Measurements from ENCODE around the gene TET1. TPM values are rescaled to one million over a fixed set of nuclear protein-coding genes. Genes with fewer than 3 reads are reported as not detected.
A peak's percentile ranks its signal among the peaks of the same experiment; 100 is the strongest.
"Not testable (repeated sequence)": the region's sequence is repeated elsewhere in the genome, so short reads cannot be mapped to it uniquely, and the experiment has no call there.

Gene TET1
- total and polyA plus RNA-seq, 4 donors, result 0.18 to 3.6 (median 1.2) TPM

GRCh38 chr10:68613974-68614373, 53.8 kb downstream of the TET1 start:
- H3K27ac ChIP-seq (ENCODE audit: low read depth in 1 of 2, low read length in 2 of 2); H3K9me3 ChIP-seq (ENCODE audit: control insufficient read depth, low read length); DNase-seq; intact Hi-C loops (cut with DNase I); ATAC-seq (ENCODE audit: low FRiP score); H3K4me1 ChIP-seq (ENCODE audit: control insufficient read depth in 1 of 2, insufficient read depth in 2 of 2, low read length in 2 of 2); H3K27me3 ChIP-seq (ENCODE audit: control insufficient read depth in 1 of 2, insufficient read depth in 2 of 2, low read length in 1 of 2); H3K36me3 ChIP-seq (ENCODE audit: control insufficient read depth in 1 of 2, insufficient read depth in 2 of 2, low read length in 1 of 2); H3K4me3 ChIP-seq (ENCODE audit: low read length in 2 of 2): not testable (repeated sequence)

- H3K9me3 ChIP-seq (ENCODE audit: control insufficient read depth, low read length); H3K4me3 ChIP-seq (ENCODE audit: low read length in 2 of 2); intact Hi-C loops (cut with DNase I); H3K27me3 ChIP-seq (ENCODE audit: control insufficient read depth in 1 of 2, insufficient read depth in 2 of 2, low read length in 1 of 2); H3K4me1 ChIP-seq (ENCODE audit: control insufficient read depth in 1 of 2, insufficient read depth in 2 of 2, low read length in 2 of 2); H3K27ac ChIP-seq (ENCODE audit: low read depth in 1 of 2, low read length in 2 of 2); ATAC-seq (ENCODE audit: low FRiP score); H3K36me3 ChIP-seq (ENCODE audit: control insufficient read depth in 1 of 2, insufficient read depth in 2 of 2, low read length in 1 of 2): not testable (repeated sequence)
- peak in 1 of 2 donors; percentile 35 for DNase-seq
- 81 to 84% methylated on average over 10 of the region's 10 CpGs for WGBS, 2 donors
Observed at GRCh38 chr10:68617691-68618090, 57.6 kb downstream of the TET1 start.

- no peak overlapping the region for H3K27ac ChIP-seq (ENCODE audit: low read depth in 1 of 2, low read length in 2 of 2)
- H3K36me3 ChIP-seq (ENCODE audit: control insufficient read depth in 1 of 2, insufficient read depth in 2 of 2, low read length in 1 of 2), result no peaks in the 10 kb centered on the region
- H3K9me3 ChIP-seq (ENCODE audit: control insufficient read depth, low read length), result no peaks in the 10 kb centered on the region
- whole genome bisulfite sequencing, 2 donors, result 0% methylated on average over 1 of the region's 1 CpG
- H3K4me1 ChIP-seq (ENCODE audit: control insufficient read depth in 1 of 2, insufficient read depth in 2 of 2, low read length in 2 of 2), result no peaks in the 10 kb centered on the region
- intact Hi-C loops (cut with DNase I), result no loop called here
- no peak overlapping the region for H3K4me3 ChIP-seq (ENCODE audit: low read length in 2 of 2)
- H3K27me3 ChIP-seq (ENCODE audit: control insufficient read depth in 1 of 2, insufficient read depth in 2 of 2, low read length in 1 of 2), result no peaks in the 10 kb centered on the region
- DNase-seq, result no peak
- no peak for ATAC-seq (ENCODE audit: low FRiP score)
Observed at GRCh38 chr10:68618234-68618633, 58.1 kb downstream of the TET1 start.

- 97 to 98% methylated on average over 3 of the region's 3 CpGs for WGBS, 2 donors
- DNase-seq (no peak), ATAC-seq (ENCODE audit: low FRiP score) (no peak)
- no peaks in the 10 kb centered on the region for H3K27me3 ChIP-seq (ENCODE audit: control insufficient read depth in 1 of 2, insufficient read depth in 2 of 2, low read length in 1 of 2)
- no peak overlapping the region for H3K4me3 ChIP-seq (ENCODE audit: low read length in 2 of 2)
- H3K4me1 ChIP-seq (ENCODE audit: control insufficient read depth in 1 of 2, insufficient read depth in 2 of 2, low read length in 2 of 2), result no peaks in the 10 kb centered on the region
- H3K36me3 ChIP-seq (ENCODE audit: control insufficient read depth in 1 of 2, insufficient read depth in 2 of 2, low read length in 1 of 2), result no peaks in the 10 kb centered on the region
- intact Hi-C loops (cut with DNase I), result no loop called here
- no peak overlapping the region for H3K27ac ChIP-seq (ENCODE audit: low read depth in 1 of 2, low read length in 2 of 2)
- no peaks in the 10 kb centered on the region for H3K9me3 ChIP-seq (ENCODE audit: control insufficient read depth, low read length)
Observed at GRCh38 chr10:68619595-68619994, 59.5 kb downstream of the TET1 start.

GRCh38 chr10:68625316-68625921, 65.3 kb downstream of the TET1 start:
- intact Hi-C loops (cut with DNase I), result no loop called here
- 33 to 44% methylated on average over 4 of the region's 4 CpGs for WGBS, 2 donors
- no peaks in the 10 kb centered on the region for H3K27me3 ChIP-seq (ENCODE audit: control insufficient read depth in 1 of 2, insufficient read depth in 2 of 2, low read length in 1 of 2)
- H3K27ac ChIP-seq (ENCODE audit: low read depth in 1 of 2, low read length in 2 of 2), result no peak overlapping the region
- H3K9me3 ChIP-seq (ENCODE audit: control insufficient read depth, low read length), result no peaks in the 10 kb centered on the region
- no peaks in the 10 kb centered on the region for H3K36me3 ChIP-seq (ENCODE audit: control insufficient read depth in 1 of 2, insufficient read depth in 2 of 2, low read length in 1 of 2)
- DNase-seq (no peak), ATAC-seq (ENCODE audit: low FRiP score) (no peak)
- H3K4me1 ChIP-seq (ENCODE audit: control insufficient read depth in 1 of 2, insufficient read depth in 2 of 2, low read length in 2 of 2), result peaks cover 0 to 4% of the 10 kb centered on the region in 2 donors
- H3K4me3 ChIP-seq (ENCODE audit: low read length in 2 of 2), result no peak overlapping the region

- intact Hi-C loops (cut with DNase I), result no loop called here
Observed at GRCh38 chr10:68628576-68629127, 68.5 kb downstream of the TET1 start.

GRCh38 chr10:68632271-68632560, 72.1 kb downstream of the TET1 start:
- H3K27ac ChIP-seq (ENCODE audit: low read depth in 1 of 2, low read length in 2 of 2); ATAC-seq (ENCODE audit: low FRiP score); H3K36me3 ChIP-seq (ENCODE audit: control insufficient read depth in 1 of 2, insufficient read depth in 2 of 2, low read length in 1 of 2); H3K4me3 ChIP-seq (ENCODE audit: low read length in 2 of 2); H3K27me3 ChIP-seq (ENCODE audit: control insufficient read depth in 1 of 2, insufficient read depth in 2 of 2, low read length in 1 of 2); intact Hi-C loops (cut with DNase I); H3K4me1 ChIP-seq (ENCODE audit: control insufficient read depth in 1 of 2, insufficient read depth in 2 of 2, low read length in 2 of 2); H3K9me3 ChIP-seq (ENCODE audit: control insufficient read depth, low read length): not testable (repeated sequence)
- peak in 1 of 2 donors; percentile 47 for DNase-seq
- WGBS, 2 donors, result 98% methylated on average over 9 to 10 of the region's 10 CpGs

More at GRCh38 chr10:68628576-68629127, 68.5 kb downstream of the TET1 start:
- DNase-seq (peak in 1 of 2 donors; percentile 37), ATAC-seq (ENCODE audit: low FRiP score) (no peak)
- no peak overlapping the region for H3K4me3 ChIP-seq (ENCODE audit: low read length in 2 of 2)
- no peak overlapping the region for H3K27ac ChIP-seq (ENCODE audit: low read depth in 1 of 2, low read length in 2 of 2)
- H3K9me3 ChIP-seq (ENCODE audit: control insufficient read depth, low read length), result no peaks in the 10 kb centered on the region
- H3K27me3 ChIP-seq (ENCODE audit: control insufficient read depth in 1 of 2, insufficient read depth in 2 of 2, low read length in 1 of 2), result no peaks in the 10 kb centered on the region
- H3K4me1 ChIP-seq (ENCODE audit: control insufficient read depth in 1 of 2, insufficient read depth in 2 of 2, low read length in 2 of 2), result peaks cover 0 to 4% of the 10 kb centered on the region in 2 donors
- H3K36me3 ChIP-seq (ENCODE audit: control insufficient read depth in 1 of 2, insufficient read depth in 2 of 2, low read length in 1 of 2), result no peaks in the 10 kb centered on the region
- 34 to 48% methylated on average over 6 of the region's 6 CpGs for WGBS, 2 donors

- H3K9me3 ChIP-seq (ENCODE audit: control insufficient read depth, low read length), result no peaks in the 10 kb centered on the region
- no peaks in the 10 kb centered on the region for H3K27me3 ChIP-seq (ENCODE audit: control insufficient read depth in 1 of 2, insufficient read depth in 2 of 2, low read length in 1 of 2)
- ATAC-seq (ENCODE audit: low FRiP score), result no peak
- intact Hi-C loops (cut with DNase I), result no loop called here
- WGBS, 2 donors, result 93 to 94% methylated on average over 4 of the region's 4 CpGs
- no peak overlapping the region for H3K4me3 ChIP-seq (ENCODE audit: low read length in 2 of 2)
- peak in 1 of 2 donors; percentile 31 for DNase-seq
- H3K4me1 ChIP-seq (ENCODE audit: control insufficient read depth in 1 of 2, insufficient read depth in 2 of 2, low read length in 2 of 2), result peaks cover 0 to 8% of the 10 kb centered on the region in 2 donors
- H3K27ac ChIP-seq (ENCODE audit: low read depth in 1 of 2, low read length in 2 of 2), result no peak overlapping the region
- H3K36me3 ChIP-seq (ENCODE audit: control insufficient read depth in 1 of 2, insufficient read depth in 2 of 2, low read length in 1 of 2), result no peaks in the 10 kb centered on the region
Observed at GRCh38 chr10:68633281-68633680, 73.1 kb downstream of the TET1 start.

- 52 to 53% methylated on average over 4 of the region's 4 CpGs for WGBS, 2 donors
Observed at GRCh38 chr10:68633816-68634466, 73.8 kb downstream of the TET1 start.

More at GRCh38 chr10:68633816-68634466, 73.8 kb downstream of the TET1 start:
- peak overlapping the region in 1 of 2 donors; percentile 54 for H3K27ac ChIP-seq (ENCODE audit: low read depth in 1 of 2, low read length in 2 of 2)
- intact Hi-C loops (cut with DNase I), result no loop called here
- H3K36me3 ChIP-seq (ENCODE audit: control insufficient read depth in 1 of 2, insufficient read depth in 2 of 2, low read length in 1 of 2), result no peaks in the 10 kb centered on the region
- no peaks in the 10 kb centered on the region for H3K27me3 ChIP-seq (ENCODE audit: control insufficient read depth in 1 of 2, insufficient read depth in 2 of 2, low read length in 1 of 2)
- peak in 1 of 2 donors; percentile 21 for DNase-seq
- peaks cover 0 to 4% of the 10 kb centered on the region in 2 donors for H3K4me1 ChIP-seq (ENCODE audit: control insufficient read depth in 1 of 2, insufficient read depth in 2 of 2, low read length in 2 of 2)
- ATAC-seq (ENCODE audit: low FRiP score), result no peak
- H3K9me3 ChIP-seq (ENCODE audit: control insufficient read depth, low read length), result no peaks in the 10 kb centered on the region
- no peak overlapping the region for H3K4me3 ChIP-seq (ENCODE audit: low read length in 2 of 2)
